Activated CD4-positive, alpha-beta memory T cell treated with anti-CD3 and anti-CD28 coated beads for 36 hours (primary cell): ENCODE data around the gene MCCD1. TPM values are rescaled to one million over a fixed set of nuclear protein-coding genes. Genes with fewer than 3 reads are reported as not detected.
A peak's percentile ranks its signal among the peaks of the same experiment; 100 is the strongest.

Experiments used
- CTCF ChIA-PET: fragments of 350-600 bp; sonication (Branson Sonifier 250); formaldehyde crosslinking; loops from one replicate; lab custom pipeline; 2021; ENCODE audit warnings: antibody characterized with exemption, inconsistent platforms; lab: Charles Lee
- POLR2A ChIA-PET: fragments of 350-600 bp; sonication (Branson Sonifier 250); formaldehyde crosslinking; loops from one replicate; lab custom pipeline; 2021; ENCODE audit warnings: antibody characterized with exemption; lab: Charles Lee
- DNase-seq: peaks from one replicate; pipeline ENCODE4 v3.0.0-alpha.2; 2020
- H3K27ac Mint-ChIP-seq: one replicate; pipeline ENCODE4 v1.8.0; 2021; ENCODE audit warnings: mixed read lengths
- H3K27me3 Mint-ChIP-seq: one replicate; pipeline ENCODE4 v1.8.0; 2021; ENCODE audit warnings: mixed read lengths
- H3K36me3 Mint-ChIP-seq: one replicate; pipeline ENCODE4 v1.8.0; 2021; ENCODE audit warnings: mixed read lengths
- H3K4me1 Mint-ChIP-seq: one replicate; pipeline ENCODE4 v1.8.0; 2021; ENCODE audit warnings: low read depth, mixed read lengths
- H3K4me3 Mint-ChIP-seq: one replicate; pipeline ENCODE4 v1.8.0; 2021; ENCODE audit warnings: mild to moderate bottlenecking, mixed read lengths
- H3K9me3 Mint-ChIP-seq: one replicate; pipeline ENCODE4 v1.8.0; 2021; ENCODE audit warnings: mixed read lengths
- intact Hi-C: fragments of 100-400 bp; cut with micrococcal nuclease; formaldehyde crosslinking; loops from one replicate; pipeline ENCODE4 v1.15.1; 2023
- total RNA-seq, 2 experiments: library from RNA; stranded (reverse); gene quantifications; one replicate each; pipeline ENCODE4 v1.2.3, GENCODE V29; 2021

Gene MCCD1
- total RNA-seq, 2 experiments from 2014 or later = not detected

- Mint-ChIP-seq H3K4me1 (peaks cover 49% of the 10 kb centered on the region), H3K4me3 (no peak overlapping the region), H3K36me3 (peaks cover 81% of the 10 kb centered on the region), H3K27ac (peak overlapping the region; percentile 51), H3K9me3 (no peaks in the 10 kb centered on the region), H3K27me3 (no peaks in the 10 kb centered on the region)
- intact Hi-C loops = no loop called here
- no peak for DNase-seq
- POLR2A ChIA-PET = interaction anchor here (0.8 to 2.9 kb wide), 2 partner anchors 39 to 41 kb away, joined by 3 to 9 read pairs; no protein-coding TSS in a partner anchor
- CTCF ChIA-PET = no interaction called here
Measured at GRCh38 chr6:31534011-31534410, 5.2 kb downstream of the MCCD1 start.

DNA sequence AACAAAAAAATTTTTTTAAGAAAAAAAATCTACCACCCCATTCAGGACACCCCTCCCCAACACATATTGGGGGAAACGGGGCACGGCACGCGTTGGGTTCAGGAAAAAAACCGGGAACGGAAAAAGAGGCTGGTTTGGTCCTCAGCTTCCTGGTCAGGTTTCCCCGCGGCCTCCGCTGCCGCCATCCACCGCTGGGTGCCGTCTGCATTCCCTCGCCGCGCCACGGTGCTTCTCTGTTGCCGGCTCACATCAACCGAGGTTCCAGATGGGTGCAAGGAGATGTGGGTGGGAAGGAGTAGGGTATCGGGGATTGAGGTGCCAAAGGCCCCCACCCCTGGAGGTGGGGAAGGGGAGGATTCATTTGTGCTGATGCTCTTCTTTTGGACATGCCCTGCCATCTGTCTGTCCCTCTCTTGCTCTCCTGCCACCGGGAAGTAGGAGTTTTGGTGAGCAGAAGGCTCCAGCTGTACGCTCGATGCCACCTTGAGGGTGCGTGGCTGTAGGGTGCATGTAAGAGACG, 5.8 kb downstream of the MCCD1 start:
- H3K36me3 Mint-ChIP-seq = peaks cover 85% of the 10 kb centered on the region
- POLR2A ChIA-PET = interaction anchor here (0.8 to 2.9 kb wide), 2 partner anchors 39 to 42 kb away, joined by 3 to 9 read pairs; no protein-coding TSS in a partner anchor
- DNase-seq = no peak
- H3K9me3 Mint-ChIP-seq = no peaks in the 10 kb centered on the region
- H3K27me3 Mint-ChIP-seq = no peaks in the 10 kb centered on the region
- intact Hi-C loops = no loop called here
- H3K27ac Mint-ChIP-seq = no peak overlapping the region
- CTCF ChIA-PET = interaction anchor here (1.4 kb wide), 1 partner anchor 10 kb away, joined by 5 read pairs; no protein-coding TSS in a partner anchor
- peaks cover 54% of the 10 kb centered on the region for H3K4me1 Mint-ChIP-seq
- H3K4me3 Mint-ChIP-seq = no peak overlapping the region

DNA sequence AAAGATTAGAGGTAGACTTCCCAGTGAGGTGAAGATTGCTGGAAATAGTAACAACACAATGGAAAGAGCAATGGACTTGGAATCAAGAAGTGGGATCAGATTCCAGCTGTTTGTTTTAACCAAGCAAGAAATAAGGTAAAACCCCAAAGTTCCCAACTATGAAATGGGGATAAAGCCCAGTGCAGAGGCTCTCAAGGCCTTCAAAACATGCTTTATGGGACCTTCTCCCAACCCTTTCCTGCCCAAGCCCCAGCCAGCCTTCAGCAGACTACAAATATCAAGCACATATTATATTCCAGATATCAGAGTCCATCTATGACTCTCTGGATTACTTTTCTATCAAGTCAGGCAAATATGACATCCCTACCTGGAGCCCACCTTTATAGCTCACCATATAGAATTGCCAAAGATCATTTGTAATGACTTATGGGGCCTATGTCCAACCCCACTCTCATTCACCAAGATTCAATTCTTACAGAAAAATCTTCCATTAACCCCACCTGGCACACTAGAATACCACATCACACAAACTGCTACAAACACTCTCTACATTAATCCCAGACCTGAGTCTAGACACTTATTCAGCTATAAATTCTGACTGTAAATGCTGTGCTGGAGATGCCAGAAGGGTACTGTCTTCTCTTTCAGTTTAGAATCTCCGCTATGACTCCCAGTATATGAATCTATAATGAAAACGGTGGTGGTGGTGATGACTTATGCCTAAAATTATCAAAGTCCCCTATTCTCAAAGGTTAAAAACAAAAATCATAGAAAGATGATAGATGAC, 7.0 kb downstream of the MCCD1 start:
- peak overlapping the region; percentile 40 for H3K27ac Mint-ChIP-seq
- intact Hi-C loops = no loop called here
- H3K36me3 Mint-ChIP-seq = peaks cover 85% of the 10 kb centered on the region
- ChIA-PET POLR2A (interaction anchor here (0.6 to 2.9 kb wide), 3 partner anchors 10 to 79 kb away, joined by 3 to 9 read pairs (median 3); partner anchors contain the start of gene AIF1), CTCF (interaction anchor here (1.4 kb wide), 1 partner anchor 11 kb away, joined by 5 read pairs; no protein-coding TSS in a partner anchor)
- DNase-seq = no peak
- H3K4me3 Mint-ChIP-seq = no peak overlapping the region
- H3K27me3 Mint-ChIP-seq = no peaks in the 10 kb centered on the region
- peaks cover 63% of the 10 kb centered on the region for H3K4me1 Mint-ChIP-seq
- H3K9me3 Mint-ChIP-seq = no peaks in the 10 kb centered on the region

- H3K9me3 Mint-ChIP-seq = no peaks in the 10 kb centered on the region
- DNase-seq = peak; percentile 8
- intact Hi-C loops = no loop called here
- peaks cover 57% of the 10 kb centered on the region for H3K4me1 Mint-ChIP-seq
- ChIA-PET POLR2A (interaction anchor here (0.6 kb wide), 1 partner anchor 81 kb away, joined by 3 read pairs; no protein-coding TSS in a partner anchor), CTCF (interaction anchor here (0.8 to 29.2 kb wide), 5 partner anchors 9 to 48 kb away, joined by 3 to 1658 read pairs (median 23); partner anchors contain the start of genes LST1, LTB, MICB and NCR3)
- H3K27me3 Mint-ChIP-seq = no peaks in the 10 kb centered on the region
- peak overlapping the region; percentile 94 for H3K4me3 Mint-ChIP-seq
- H3K36me3 Mint-ChIP-seq = peaks cover 67% of the 10 kb centered on the region
- peak overlapping the region; percentile 93 for H3K27ac Mint-ChIP-seq
Measured at GRCh38 chr6:31538805-31539400, 10.1 kb downstream of the MCCD1 start.

DNA sequence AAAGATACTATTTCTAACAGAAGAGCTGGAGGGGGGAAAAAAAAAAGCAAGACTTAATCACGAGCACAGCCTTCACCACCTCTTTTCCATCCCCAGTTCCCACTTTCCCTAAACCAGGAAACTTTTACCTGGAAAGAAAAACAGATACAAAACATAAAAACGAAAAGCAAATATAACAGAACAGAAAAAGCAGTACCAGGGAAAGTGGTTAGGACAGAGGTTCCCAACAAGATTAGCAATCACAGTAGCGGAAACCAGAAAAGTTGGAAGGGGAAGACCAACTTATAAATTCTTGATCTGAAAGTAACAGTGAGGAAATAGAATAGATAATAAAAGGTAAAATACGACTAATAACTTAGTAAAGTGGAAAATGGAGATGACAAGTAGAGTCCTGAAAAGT, 11.9 kb downstream of the MCCD1 start:
- Mint-ChIP-seq H3K27ac (peak overlapping the region; percentile 93), H3K4me3 (peak overlapping the region; percentile 94), H3K27me3 (no peaks in the 10 kb centered on the region), H3K4me1 (peaks cover 50% of the 10 kb centered on the region), H3K36me3 (peaks cover 51% of the 10 kb centered on the region), H3K9me3 (no peaks in the 10 kb centered on the region)
- ChIA-PET CTCF (interaction anchor here (0.9 to 29.2 kb wide), 5 partner anchors 9 to 46 kb away, joined by 3 to 1658 read pairs (median 23); partner anchors contain the start of genes LST1, LTB, MICB and NCR3), POLR2A (interaction anchor here (1.1 to 3.5 kb wide), 12 partner anchors 9 to 140 kb away, joined by 3 to 32 read pairs (median 8); partner anchors contain the start of genes BAG6, CSNK2B, GPANK1 and MCCD1)
- intact Hi-C loops = loop anchor here (1.0 to 5.0 kb wide), 2 partner anchors 46 to 138 kb away; partner anchors contain the start of gene MICA
- no peak for DNase-seq

DNA sequence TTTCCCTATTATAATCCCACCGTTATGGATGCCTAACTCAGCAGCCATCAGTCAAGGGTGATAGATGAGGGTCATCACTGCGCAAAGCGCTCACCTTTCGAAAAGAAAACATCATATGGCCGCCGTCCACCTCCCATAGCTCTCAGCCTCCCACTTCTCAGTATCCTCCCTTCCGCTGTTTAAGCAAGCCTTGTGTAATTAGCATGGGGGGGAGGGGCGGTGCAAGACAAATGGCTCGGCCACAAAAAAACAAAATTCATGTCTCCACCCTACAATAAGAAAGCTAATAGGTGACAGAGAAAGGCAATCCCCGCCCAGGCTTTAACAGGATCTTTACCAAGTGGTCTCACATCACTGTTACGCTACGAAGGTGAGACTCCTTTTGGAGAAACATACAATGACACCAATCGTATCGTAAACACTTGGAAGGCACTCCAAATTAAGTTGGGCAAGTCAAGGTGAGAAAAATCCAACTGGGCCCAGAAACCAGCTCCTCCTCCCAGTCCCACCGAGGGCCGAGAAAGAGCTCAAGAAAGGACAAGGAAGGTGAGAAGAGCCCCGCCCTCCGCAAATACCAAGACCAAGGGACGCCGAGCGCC, 12.4 kb downstream of the MCCD1 start:
- Mint-ChIP-seq H3K4me3 (peak overlapping the region; percentile 94), H3K27ac (peak overlapping the region; percentile 93), H3K4me1 (peaks cover 50% of the 10 kb centered on the region), H3K27me3 (no peaks in the 10 kb centered on the region), H3K36me3 (peaks cover 45% of the 10 kb centered on the region), H3K9me3 (no peaks in the 10 kb centered on the region)
- POLR2A ChIA-PET = interaction anchor here (0.8 to 3.5 kb wide), 27 partner anchors 9 to 1312 kb away, joined by 3 to 32 read pairs (median 5); partner anchors contain the start of genes BAG6, CSNK2B, DXO and GPANK1
- intact Hi-C loops = loop anchor here (1.0 to 5.0 kb wide), 2 partner anchors 47 to 139 kb away; partner anchors contain the start of gene MICA
- DNase-seq = peak; percentile 73
- CTCF ChIA-PET = interaction anchor here (0.8 to 29.2 kb wide), 13 partner anchors 10 to 250 kb away, joined by 3 to 1658 read pairs (median 4); partner anchors contain the start of genes LST1, LTB, MICB and NCR3

GRCh38 chr6:31541658-31542521, 13.1 kb downstream of the MCCD1 start, which contains the start of gene DDX39B:
DDX39B (minus strand) TSS chr6:31542003; CDS start chr6:31540532, 1,471 bp downstream.
- Mint-ChIP-seq H3K27ac (peak within 1 kb of the TSS; percentile 93), H3K27me3 (no peaks in the 10 kb centered on the region), H3K4me1 (peaks cover 50% of the 10 kb centered on the region), H3K9me3 (no peaks in the 10 kb centered on the region), H3K36me3 (peaks cover 39% of the 10 kb centered on the region), H3K4me3 (peak within 1 kb of the TSS; percentile 94)
- intact Hi-C loops = loop anchor here (1.0 to 5.0 kb wide), 4 partner anchors 48 to 140 kb away; partner anchors contain the start of genes BAG6, MICA and PRRC2A
- ChIA-PET CTCF (interaction anchor here (0.8 to 29.2 kb wide), 12 partner anchors 9 to 249 kb away, joined by 3 to 1658 read pairs (median 4); partner anchors contain the start of genes LST1, LTB, MICB and NCR3), POLR2A (interaction anchor here (0.8 to 3.5 kb wide), 27 partner anchors 9 to 1312 kb away, joined by 3 to 32 read pairs (median 5); partner anchors contain the start of genes BAG6, CSNK2B, DXO and GPANK1)
- peak; percentile 96 for DNase-seq

DNA sequence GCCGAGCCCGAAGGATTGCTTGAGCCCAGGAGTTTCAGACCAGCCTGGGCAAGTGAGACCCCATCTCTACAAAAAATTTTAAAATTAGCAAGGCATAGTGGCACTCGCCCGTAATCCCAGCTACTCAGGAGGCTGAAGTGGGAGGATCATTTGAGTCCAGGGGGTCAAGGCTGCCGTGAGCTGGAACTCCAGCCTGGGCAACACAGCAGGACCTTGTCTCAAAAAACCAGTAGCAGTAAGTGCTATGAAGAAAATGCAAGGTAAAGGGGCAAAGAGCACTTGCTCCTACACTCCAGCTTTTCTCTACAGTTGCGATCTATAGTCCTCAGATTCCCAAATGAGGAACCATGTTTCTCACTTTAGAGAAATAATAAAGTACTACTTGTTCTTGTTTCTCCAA, 14.9 kb downstream of the MCCD1 start:
- ChIA-PET POLR2A (interaction anchor here (9.0 kb wide), 1 partner anchor 35 kb away, joined by 125 read pairs; the partner anchor contains the start of genes LTB and TNF), CTCF (interaction anchor here (4.8 to 29.2 kb wide), 3 partner anchors 8 to 49 kb away, joined by 23 to 1658 read pairs (median 68); partner anchors contain the start of genes LST1, LTB, MICB and NCR3)
- no peaks in the 10 kb centered on the region for H3K27me3 Mint-ChIP-seq
- intact Hi-C loops = loop anchor here (5.0 kb wide), 1 partner anchor 141 kb away; the partner anchor contains the start of gene MICA
- no peak overlapping the region for H3K27ac Mint-ChIP-seq
- no peak for DNase-seq
- peaks cover 30% of the 10 kb centered on the region for H3K36me3 Mint-ChIP-seq
- H3K4me1 Mint-ChIP-seq = peaks cover 51% of the 10 kb centered on the region
- H3K4me3 Mint-ChIP-seq = no peak overlapping the region
- H3K9me3 Mint-ChIP-seq = no peaks in the 10 kb centered on the region

DNA sequence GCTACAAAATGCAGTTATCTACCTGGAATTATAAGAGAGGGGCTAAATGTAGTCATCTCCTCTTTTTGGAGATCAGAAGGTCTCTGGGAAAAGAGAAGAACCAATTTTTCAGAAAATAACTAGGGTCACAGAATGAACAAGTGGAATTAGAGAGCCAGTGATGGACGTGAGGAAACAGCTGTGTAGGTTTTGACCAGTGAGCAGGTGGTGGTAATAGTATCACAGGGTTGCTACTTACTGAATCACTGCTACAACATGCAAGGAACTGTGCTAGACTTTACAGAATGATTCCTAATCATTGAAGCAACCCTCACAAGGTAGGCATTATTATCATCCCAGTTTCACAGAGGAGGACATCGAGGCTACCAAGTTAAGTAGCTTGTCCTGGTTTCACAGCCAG, 15.9 kb downstream of the MCCD1 start:
- Mint-ChIP-seq H3K36me3 (peaks cover 26% of the 10 kb centered on the region), H3K4me1 (peaks cover 46% of the 10 kb centered on the region), H3K27ac (no peak overlapping the region), H3K9me3 (no peaks in the 10 kb centered on the region), H3K27me3 (no peaks in the 10 kb centered on the region), H3K4me3 (no peak overlapping the region)
- ChIA-PET CTCF (interaction anchor here (0.6 to 29.2 kb wide), 2 partner anchors 42 to 58 kb away, joined by 3 to 1658 read pairs; partner anchors contain the start of genes LST1, LTB, NCR3 and TNF), POLR2A (interaction anchor here (9.0 kb wide), 1 partner anchor 34 kb away, joined by 125 read pairs; the partner anchor contains the start of genes LTB and TNF)
- intact Hi-C loops = loop anchor here (5.0 kb wide), 2 partner anchors 142 to 193 kb away; partner anchors contain the start of genes CLIC1 and MICA
- DNase-seq = no peak
